ENCODE results near the gene MLLT6. TPM values are rescaled to one million over a fixed set of nuclear protein-coding genes. Genes with fewer than 3 reads are reported as not detected.

Gene MLLT6
- total and polyA plus RNA-seq, 2 of the 13 experiments (the other 11 are each of a cell fraction or from before 2014, with no cell fraction given): 50.7 to 69.5 TPM

DNA sequence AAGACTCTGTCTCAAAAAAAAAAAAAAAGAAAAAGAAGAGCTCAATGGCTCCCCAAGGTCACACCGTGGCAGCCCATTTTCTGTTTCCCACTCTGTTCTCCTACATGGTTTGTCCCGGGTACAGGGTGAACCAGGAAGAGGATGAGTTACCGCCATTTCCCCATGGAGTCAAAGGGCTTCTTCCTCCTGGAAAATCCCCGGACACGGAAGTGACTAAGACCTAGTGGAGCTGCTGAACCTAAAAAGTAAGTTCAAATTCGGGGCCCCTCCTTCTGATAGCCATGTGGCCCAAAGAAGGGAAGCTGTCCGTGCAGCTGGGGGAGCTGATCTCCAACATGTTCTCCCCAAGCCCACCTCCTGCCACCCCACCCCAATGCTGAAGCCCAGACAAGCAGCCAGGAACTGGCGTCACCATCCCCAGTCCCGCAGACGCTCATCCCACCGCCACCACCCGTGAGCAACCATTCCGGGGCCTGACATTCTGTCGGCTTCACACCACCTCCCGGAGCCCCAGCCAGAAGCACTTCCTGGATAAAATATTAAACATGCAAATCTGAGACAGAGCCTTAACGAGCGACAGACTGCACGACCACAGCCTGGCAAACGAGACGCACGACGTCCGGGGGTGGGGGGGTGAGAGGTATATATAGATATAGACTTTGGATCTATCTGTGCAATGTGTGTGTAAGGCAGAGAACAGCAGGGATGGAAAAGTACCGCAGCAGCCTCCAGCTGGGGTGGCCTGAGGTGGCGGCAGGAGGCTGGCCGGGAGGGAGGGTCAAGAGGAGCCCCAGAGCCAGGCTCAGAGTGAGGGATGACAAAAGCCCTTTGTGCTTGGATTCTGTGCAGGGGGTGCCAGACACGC, 47.9 kb upstream of the MLLT6 start (continued):
- TF ChIP-seq, protein P1, sequence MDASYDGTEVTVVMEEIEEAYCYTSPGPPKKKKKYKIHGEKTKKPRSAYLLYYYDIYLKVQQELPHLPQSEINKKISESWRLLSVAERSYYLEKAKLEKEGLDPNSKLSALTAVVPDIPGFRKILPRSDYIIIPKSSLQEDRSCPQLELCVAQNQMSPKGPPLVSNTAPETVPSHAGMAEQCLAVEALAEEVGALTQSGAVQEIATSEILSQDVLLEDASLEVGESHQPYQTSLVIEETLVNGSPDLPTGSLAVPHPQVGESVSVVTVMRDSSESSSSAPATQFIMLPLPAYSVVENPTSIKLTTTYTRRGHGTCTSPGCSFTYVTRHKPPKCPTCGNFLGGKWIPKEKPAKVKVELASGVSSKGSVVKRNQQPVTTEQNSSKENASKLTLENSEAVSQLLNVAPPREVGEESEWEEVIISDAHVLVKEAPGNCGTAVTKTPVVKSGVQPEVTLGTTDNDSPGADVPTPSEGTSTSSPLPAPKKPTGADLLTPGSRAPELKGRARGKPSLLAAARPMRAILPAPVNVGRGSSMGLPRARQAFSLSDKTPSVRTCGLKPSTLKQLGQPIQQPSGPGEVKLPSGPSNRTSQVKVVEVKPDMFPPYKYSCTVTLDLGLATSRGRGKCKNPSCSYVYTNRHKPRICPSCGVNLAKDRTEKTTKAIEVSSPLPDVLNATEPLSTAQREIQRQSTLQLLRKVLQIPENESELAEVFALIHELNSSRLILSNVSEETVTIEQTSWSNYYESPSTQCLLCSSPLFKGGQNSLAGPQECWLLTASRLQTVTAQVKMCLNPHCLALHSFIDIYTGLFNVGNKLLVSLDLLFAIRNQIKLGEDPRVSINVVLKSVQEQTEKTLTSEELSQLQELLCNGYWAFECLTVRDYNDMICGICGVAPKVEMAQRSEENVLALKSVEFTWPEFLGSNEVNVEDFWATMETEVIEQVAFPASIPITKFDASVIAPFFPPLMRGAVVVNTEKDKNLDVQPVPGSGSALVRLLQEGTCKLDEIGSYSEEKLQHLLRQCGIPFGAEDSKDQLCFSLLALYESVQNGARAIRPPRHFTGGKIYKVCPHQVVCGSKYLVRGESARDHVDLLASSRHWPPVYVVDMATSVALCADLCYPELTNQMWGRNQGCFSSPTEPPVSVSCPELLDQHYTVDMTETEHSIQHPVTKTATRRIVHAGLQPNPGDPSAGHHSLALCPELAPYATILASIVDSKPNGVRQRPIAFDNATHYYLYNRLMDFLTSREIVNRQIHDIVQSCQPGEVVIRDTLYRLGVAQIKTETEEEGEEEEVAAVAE (CRISPR knock-in tag; IDR thresholded peaks at IDR 0.05; ENCODE audit: borderline replicate concordance): 0 out of 2 replicates have a peak, but pooled peaks have one; percentile 4
- TF ChIP-seq, protein P2, sequence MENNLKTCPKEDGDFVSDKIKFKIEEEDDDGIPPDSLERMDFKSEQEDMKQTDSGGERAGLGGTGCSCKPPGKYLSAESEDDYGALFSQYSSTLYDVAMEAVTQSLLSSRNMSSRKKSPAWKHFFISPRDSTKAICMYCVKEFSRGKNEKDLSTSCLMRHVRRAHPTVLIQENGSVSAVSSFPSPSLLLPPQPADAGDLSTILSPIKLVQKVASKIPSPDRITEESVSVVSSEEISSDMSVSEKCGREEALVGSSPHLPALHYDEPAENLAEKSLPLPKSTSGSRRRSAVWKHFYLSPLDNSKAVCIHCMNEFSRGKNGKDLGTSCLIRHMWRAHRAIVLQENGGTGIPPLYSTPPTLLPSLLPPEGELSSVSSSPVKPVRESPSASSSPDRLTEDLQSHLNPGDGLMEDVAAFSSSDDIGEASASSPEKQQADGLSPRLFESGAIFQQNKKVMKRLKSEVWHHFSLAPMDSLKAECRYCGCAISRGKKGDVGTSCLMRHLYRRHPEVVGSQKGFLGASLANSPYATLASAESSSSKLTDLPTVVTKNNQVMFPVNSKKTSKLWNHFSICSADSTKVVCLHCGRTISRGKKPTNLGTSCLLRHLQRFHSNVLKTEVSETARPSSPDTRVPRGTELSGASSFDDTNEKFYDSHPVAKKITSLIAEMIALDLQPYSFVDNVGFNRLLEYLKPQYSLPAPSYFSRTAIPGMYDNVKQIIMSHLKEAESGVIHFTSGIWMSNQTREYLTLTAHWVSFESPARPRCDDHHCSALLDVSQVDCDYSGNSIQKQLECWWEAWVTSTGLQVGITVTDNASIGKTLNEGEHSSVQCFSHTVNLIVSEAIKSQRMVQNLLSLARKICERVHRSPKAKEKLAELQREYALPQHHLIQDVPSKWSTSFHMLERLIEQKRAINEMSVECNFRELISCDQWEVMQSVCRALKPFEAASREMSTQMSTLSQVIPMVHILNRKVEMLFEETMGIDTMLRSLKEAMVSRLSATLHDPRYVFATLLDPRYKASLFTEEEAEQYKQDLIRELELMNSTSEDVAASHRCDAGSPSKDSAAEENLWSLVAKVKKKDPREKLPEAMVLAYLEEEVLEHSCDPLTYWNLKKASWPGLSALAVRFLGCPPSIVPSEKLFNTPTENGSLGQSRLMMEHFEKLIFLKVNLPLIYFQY (CRISPR knock-in tag; IDR thresholded peaks at IDR 0.05; ENCODE audit: borderline replicate concordance): peak; percentile 17; the same call in 1 of the 2 replicates
- peak; percentile 93 for TF ChIP-seq DR1 (CRISPR knock-in tag; IDR thresholded peaks at IDR 0.05)
- TF ChIP-seq ZNF674 (CRISPR knock-in tag; IDR thresholded peaks at IDR 0.05; ENCODE audit: low read depth): no peak
- TF ChIP-seq XBP1 (CRISPR knock-in tag; IDR thresholded peaks at IDR 0.05): no peak
- TF ChIP-seq ZNF775 (CRISPR knock-in tag; IDR thresholded peaks at IDR 0.05; ENCODE audit: borderline replicate concordance): no peak
- TF ChIP-seq ZBTB8A (CRISPR knock-in tag; IDR thresholded peaks at IDR 0.05; ENCODE audit: borderline replicate concordance, low read depth): 0 out of 2 replicates have a peak, but pooled peaks have one; percentile 20
- TF ChIP-seq CREM (IDR thresholded peaks at IDR 0.05): peak; percentile 85
- TF ChIP-seq CREM (CRISPR knock-in tag; IDR thresholded peaks at IDR 0.05): no peak
- TF ChIP-seq, protein P3, sequence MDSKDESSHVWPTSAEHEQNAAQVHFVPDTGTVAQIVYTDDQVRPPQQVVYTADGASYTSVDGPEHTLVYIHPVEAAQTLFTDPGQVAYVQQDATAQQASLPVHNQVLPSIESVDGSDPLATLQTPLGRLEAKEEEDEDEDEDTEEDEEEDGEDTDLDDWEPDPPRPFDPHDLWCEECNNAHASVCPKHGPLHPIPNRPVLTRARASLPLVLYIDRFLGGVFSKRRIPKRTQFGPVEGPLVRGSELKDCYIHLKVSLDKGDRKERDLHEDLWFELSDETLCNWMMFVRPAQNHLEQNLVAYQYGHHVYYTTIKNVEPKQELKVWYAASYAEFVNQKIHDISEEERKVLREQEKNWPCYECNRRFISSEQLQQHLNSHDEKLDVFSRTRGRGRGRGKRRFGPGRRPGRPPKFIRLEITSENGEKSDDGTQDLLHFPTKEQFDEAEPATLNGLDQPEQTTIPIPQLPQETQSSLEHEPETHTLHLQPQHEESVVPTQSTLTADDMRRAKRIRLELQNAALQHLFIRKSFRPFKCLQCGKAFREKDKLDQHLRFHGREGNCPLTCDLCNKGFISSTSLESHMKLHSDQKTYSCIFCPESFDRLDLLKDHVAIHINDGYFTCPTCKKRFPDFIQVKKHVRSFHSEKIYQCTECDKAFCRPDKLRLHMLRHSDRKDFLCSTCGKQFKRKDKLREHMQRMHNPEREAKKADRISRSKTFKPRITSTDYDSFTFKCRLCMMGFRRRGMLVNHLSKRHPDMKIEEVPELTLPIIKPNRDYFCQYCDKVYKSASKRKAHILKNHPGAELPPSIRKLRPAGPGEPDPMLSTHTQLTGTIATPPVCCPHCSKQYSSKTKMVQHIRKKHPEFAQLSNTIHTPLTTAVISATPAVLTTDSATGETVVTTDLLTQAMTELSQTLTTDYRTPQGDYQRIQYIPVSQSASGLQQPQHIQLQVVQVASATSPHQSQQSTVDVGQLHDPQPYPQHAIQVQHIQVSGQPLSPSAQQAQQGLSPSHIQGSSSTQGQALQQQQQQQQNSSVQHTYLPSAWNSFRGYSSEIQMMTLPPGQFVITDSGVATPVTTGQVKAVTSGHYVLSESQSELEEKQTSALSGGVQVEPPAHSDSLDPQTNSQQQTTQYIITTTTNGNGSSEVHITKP (CRISPR knock-in tag; IDR thresholded peaks at IDR 0.05; ENCODE audit: low read depth): peak; percentile 77

Data from HepG2 (cell line).